GM21737 (cell line): ENCODE measurements around the gene LINC00237.
A peak's percentile ranks its signal among the peaks of the same experiment; 100 is the strongest.

Experiments
- ATAC-seq: cut with Tn5 transposase; IDR thresholded peaks from one replicate; pipeline ENCODE4 v1.9.1; 2021; ENCODE audit warnings: mild to moderate bottlenecking, moderate library complexity; ENCODE audit not compliant: unreplicated experiment

The LINC00237 gene

DNA sequence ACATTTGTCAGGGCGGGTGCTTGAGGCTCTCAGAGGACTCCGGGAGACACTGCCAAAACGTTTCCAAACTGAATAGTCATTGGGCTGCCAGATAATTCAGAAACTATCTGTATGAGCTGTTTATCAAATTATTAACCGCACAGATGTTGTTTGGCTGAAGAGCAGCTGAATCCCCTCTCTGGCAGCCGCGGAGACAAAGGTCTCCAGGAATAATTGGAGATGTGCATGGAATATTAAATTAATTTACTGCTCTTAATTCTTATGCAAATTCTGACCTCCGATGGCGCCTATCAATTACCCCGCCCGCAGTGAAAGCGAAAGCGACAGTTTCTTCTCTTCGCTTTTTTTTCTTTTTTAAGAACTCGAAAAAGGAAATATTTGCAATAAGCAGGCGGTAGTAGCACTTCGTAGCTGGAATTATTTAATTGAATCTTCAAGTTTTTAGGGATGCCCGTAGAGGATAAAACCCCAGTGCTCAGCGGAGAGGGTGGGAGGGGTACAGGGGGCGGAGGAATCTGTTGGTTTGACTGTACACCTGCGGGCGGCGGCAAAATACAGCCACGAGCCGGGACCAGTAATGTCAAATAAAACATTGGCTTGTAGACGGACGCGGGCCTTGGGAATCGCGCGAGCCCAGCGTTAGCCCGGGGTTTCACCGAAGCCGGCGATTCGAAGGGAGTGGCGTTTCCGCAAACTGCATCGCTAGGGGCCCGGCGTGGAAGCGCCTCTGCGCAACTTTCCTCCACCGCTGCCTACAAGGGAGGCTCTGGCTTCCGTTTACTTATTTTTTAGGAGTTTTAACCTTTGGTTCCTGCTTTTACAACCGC is 6.2 kb downstream of the LINC00237 start:
- peak; percentile 36 for ATAC-seq

DNA sequence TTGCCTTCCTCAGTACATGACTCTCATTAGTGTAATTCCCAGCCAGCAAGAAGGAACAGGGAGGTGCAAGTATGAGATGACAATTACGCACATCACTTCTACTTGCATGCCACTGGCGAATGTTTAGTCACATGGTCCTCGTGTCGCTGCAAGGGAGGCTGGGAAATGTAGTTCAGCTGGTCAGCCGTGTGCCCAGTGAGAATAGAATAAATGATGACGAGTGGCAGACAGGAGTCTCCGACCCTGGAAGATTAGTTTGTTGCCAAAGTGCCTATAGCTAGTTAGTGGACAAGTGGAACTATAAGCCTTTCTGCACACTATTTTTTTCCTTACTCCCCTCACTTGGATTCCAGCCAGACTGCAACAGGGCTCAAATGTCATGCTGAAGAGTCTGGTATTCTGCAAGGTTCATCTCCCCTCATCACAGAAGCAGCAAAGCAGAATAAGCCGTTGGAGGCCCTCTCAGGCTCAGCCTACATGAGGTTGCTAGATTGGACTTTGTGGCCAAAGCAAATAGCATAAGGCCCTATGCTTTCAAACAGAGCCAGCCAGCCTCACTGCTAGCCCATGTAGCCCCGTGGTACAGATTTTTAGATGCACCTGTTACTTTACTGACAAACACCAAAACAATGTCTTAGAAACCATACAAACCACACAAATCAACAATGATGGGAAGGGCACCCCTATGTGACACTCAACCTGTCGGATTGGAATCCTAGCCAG is 9.7 kb downstream of the LINC00237 start:
- ATAC-seq = no peak

DNA sequence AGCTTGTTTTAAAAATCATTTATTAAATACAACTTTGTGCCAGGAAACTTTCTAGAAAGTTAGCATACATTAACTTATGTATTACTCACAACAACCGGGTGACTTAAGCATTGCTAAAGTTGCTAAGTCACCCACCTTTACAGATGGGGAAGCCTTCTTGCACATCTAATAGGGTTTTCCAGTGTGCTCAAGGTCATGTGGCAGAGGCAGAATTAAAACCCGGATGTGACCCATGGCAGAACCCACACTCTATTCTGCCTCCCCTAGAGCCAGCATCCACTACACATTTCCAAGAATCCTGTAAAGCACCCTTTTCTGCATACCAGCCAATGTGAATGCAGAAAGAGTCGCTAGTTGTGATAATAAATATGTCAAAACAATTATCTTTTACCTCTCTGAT is 13.4 kb downstream of the LINC00237 start:
- ATAC-seq = no peak

DNA sequence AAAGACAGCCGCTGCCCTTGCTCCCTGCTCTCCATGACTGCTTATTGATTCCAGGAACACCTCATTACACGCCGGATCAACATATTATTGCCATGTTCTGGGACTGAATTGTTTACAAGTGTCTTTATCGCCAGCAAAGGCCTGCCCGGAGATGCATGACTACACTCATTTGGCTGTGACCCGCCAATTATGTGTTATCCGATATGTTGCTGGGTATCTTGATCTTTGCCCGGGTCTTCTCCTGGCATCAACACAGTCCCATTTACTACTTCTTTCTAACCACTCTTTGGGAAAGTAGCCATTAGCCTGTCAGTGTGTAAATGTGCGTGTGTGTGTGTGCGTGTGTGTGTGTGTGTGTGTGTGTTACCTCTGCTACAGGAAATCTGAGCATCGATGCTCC is 15.4 kb downstream of the LINC00237 start:
- ATAC-seq = no peak

DNA sequence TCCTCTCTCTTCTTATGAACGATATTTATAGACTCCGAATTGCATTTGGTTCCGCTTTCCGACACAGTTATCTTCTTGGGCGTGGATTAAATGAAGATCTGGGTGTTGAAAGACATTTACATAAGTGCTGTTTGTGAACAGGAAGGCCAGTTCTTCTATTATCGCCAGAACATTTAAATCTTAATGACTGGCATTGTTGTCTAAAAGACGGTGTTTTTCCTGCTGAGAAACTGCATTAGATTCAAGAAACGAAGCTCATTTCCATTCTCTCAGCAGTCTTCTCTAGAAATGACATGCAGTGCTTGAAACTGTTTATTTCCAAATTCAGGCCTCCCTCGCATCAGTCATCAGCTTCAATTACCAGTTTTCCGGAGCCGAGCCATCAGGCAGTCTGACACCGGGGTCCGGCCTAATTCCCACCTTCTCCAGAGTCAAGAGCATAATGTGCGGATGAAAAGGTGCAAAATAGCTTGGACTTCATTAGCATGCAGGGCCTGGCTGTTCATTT is 16.0 kb downstream of the LINC00237 start:
- no peak for ATAC-seq

DNA sequence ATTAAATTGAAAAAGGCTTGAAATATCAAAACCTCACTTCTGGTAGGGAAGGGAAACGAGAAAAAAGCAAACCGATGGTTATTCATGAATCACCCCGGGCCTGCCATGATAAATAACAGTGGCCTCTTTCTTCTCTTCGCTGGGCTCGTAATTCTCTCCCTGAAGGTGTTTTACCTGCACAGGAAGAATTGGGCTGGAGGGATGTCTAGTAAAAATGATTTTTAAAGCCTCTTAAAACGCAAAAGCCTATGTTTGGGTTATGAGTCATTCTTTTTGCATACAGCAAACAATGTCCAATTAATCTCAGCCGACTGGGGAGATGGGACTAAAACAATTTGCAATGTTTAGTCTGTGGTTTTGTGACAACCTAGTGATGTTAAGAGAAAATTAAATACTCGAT is 16.8 kb downstream of the LINC00237 start:
- no peak for ATAC-seq

DNA sequence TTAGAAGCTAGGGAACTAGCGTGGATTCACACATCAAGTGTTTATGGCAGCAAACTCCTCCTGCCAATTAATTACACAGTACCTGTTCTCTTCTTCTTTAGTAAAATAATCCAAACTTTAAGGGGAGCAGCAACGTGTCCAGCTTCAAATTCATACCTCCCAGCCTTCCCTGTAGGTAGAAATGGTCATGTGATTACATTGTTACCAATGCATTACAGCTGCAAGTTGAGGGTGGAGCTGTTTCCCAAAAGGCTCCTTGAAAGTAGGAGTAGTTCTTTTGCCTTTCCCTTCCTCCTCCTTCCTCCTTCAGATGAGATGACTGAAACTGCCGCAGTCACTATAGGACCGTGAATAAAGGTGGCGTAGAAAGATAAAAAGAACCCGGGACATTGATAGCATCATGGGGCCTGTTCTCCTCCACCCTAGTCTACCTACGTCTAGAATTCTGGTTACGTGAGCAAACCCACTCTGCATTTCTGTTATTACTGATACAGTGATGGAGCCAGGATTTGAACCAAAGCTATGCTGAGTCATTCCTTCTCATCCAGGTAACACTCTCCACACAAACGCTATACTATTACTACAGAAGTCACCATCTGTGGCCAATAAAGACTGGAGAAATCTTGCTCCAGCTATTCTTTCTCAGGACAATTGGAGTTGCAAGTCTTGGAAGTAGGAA is 18.2 kb downstream of the LINC00237 start:
- ATAC-seq = no peak

DNA sequence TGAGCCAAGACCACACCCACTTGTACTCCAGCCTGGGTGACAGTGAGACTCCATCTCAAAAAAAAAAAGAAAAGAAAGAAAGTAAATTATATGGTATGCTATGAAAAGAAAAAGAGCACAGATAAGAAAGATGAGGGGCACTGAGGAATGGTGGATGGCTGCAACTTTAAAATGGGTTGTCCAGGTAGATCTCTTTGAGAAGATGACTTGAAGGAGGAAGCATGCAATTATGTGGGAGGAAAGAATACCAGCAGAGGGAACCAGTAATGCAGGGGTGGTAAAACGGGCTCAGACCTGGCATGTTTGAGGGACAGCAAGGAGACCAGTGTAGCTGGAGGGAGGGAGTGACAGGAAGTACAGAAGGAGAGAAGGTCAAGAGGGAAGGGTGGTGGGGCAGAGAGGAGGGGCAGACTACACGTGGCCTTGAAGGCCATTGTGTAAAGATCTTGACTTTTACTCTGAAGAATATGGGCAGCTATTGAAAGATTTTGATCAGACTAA is 22.3 kb downstream of the LINC00237 start:
- no peak for ATAC-seq

DNA sequence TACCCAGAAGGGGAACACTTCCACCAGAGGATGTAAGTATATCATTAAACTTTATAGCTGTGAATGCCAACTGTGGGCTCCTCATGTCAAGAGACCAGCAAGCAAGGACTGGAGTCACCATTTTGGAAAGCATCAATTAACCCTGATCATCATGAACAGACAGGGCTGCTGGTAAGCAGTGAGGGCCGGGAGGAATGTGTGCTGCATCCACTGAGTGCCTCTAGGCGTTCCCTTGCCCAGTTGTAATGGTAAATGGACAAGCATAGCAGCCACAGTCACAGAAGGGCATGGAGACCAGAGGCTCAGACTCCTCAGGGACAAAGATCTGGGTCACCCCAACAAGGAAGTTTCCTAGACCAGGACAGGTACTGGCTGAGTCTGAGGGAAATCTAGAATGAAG is 23.6 kb downstream of the LINC00237 start:
- no peak for ATAC-seq

DNA sequence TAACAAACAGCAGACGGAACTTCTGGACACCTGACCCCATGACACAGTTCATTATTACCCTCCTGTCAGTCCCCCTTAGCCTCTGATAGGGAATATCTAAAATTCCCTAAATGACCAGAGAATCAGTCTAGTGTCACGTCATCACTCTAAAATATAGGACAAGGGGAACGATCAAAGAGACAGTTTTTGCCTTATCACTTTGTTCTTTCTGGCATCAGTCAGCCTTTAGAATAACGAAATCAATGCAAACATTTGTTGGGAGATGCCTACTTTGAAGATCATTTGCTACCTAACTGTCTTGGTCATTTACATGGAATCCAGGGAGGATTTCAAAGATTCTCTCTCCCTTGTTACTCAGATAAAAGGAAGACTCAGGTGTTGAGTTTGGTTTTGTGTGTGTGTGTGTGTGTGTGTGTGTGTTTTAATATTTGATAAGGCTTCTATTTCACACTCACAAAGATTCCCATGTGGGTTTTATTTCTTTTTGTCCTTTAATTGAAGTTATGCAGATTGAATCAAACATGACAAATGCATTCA is 28.3 kb downstream of the LINC00237 start:
- no peak for ATAC-seq

DNA sequence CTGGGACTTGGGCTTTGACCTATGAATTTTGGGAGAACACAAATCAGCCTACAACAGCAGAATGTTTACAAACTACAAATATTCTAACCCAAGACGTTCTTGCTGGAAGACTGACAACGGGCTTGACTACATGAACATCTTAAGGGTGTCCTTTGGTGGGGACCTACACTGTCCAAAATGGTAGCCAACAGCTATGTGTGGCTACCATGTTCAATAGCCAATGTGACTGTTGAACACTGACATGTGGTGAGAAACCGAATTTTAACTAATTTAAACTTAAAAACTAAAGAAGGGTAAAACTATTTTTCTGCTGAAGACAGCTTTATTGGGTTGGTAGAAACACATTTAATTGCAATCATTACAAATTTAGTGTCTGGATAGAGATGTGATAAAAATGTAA is 30.1 kb downstream of the LINC00237 start:
- ATAC-seq = no peak

DNA sequence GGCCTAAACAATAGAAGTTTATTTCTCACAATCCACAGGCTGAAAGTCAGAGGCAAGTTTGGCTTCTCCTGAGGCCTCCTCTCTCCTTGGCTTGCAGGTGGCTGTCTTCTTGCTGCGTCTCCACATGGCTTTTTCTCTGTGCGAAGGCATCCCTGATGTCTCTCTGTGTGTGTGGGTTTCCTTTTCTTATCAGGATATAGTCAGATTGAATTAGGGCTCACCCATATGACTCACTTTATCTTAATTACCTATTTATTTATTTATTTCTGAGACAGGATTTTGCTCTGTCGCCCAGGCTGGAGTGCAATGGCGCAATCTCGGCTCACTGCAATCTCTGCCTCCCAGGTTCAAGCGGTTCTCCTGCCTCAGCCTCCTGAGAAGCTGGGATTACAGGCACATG is 30.7 kb downstream of the LINC00237 start:
- ATAC-seq = no peak

DNA sequence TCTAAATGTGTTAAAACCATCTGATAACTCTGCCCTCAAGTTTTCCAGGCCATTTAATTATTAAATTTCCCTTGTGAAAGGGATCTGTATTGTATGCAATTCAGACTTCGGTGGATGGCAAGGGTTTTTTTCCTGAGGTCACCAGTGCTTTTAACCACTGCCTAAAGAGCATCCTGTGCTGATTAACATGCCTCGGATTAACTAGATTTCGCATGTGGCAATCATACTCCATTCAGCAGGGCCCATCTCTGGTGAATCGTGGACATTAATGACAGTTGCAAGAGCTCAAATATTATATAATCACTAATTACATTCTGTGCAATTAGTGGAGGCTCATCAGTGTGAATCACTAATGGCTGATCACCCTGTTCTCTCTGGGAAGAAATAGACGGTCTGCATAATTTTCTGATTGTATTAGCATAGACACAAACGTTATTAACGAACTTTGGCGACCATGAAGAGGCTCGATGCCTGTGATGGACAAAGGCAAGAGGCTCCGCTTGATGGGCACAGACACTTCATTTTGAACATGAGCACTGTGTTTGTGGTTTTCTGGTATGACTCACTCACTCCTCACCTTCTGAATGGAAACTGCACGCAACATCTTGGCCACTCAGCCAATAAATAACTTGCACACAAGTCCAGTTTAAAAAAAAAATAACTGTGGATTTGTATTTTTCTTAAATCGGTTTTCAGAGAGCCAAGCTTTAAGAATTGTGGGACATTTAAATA is 31.4 kb downstream of the LINC00237 start:
- ATAC-seq = peak; percentile 94

DNA sequence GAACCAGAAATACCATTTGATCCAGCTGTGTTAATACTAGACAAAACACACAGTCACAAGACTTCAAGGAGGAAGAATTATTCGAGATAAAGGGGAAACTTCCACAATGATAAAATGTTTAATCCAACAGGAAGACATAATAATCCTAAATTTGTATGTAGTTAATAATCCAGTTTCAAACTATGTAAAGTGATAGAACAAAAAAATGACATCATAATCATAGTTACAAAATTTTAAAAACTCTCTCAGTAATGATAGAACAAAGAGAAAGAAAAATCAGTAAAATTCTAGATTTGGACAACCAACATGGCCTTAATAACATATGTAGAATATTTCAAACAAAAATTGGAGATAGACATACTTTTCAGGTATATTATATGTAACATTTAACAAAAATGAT is 38.9 kb downstream of the LINC00237 start:
- no peak for ATAC-seq

DNA sequence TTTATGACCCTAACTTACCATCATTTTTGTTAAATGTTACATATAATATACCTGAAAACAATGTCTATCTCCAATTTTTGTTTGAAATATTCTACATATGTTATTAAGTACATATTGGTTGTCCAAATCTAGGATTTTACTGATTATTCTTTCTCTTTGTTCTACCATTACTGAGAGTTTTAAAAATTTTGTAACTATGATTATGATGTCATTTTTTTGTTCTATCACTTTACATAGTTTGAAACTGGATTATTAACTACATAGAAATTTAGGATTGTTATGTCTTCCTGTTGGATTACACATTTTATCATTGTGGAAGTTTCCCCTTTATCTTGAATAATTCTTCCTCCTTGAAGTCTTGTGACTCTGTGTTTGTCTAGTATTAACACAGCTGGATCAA is 41.2 kb downstream of the LINC00237 start:
- ATAC-seq = no peak

DNA sequence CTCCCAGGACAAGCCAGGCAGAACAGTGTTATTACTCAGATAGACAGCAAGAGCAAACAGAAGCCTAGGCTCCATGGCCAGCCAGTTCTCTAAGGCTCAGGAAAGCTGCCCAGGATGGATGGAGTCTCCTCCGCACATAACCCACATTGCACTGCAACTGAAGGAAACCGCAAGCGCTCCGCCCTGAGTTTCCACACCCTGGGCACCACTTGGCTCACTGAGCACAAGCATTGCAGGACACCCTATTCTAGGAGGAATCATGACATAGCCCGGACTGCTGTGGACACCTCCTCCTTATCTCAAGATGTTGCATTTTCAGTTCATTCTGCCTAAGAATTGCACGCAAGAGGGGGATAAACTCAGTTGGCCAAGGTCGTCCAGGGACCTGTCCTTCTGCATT is 42.9 kb downstream of the LINC00237 start:
- ATAC-seq = no peak

DNA sequence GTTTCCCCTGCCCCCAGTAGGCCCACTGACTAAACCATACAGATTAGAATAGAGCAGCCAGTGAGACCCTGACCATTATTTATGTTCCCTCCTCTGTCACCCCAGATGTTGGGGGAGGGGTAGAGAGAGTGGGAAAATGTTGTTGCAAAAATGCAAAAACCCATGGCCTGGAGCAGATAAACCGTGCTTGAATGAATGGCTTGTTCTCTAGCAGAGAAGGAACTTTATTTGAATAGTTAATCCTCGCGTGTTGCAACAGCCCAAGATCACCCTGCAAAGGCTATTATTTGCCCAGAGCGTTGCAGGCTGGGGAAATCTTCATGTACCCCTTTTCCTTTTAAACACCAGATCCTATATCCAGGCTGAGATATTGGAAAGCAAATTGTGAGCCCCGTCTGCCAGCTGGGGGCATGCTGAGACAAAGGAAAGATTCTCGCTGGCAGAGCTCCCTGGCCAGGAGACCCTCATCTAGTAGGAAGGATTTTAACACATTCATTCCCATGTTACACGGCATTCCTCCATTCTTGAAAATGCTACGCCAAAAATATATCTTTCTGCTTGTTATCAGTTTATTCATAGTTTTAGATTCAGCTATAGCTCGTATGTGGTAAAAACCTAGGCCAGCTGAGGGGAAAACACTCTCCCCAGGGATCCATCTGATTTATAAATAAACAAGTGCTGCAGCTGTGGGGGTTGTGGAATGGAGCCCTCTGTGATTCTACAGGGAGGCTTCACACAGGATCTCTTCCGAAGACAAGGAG is 53.0 kb downstream of the LINC00237 start:
- ATAC-seq = no peak

DNA sequence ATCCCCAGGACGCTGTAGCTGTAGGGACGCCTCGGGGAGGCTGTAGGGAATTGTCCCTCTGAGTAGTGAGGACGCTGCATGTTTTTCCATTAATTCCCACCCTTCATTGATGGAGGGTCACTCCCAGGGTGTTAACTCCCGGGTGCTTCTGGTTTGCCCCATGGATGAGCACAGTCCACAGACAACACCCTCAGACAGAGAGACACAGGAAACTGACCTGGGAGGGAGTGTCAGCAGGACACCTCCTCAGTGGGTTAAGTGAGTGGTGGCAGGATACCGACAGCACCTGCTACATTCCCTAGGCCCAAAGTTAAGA is 53.5 kb downstream of the LINC00237 start:
- no peak for ATAC-seq

DNA sequence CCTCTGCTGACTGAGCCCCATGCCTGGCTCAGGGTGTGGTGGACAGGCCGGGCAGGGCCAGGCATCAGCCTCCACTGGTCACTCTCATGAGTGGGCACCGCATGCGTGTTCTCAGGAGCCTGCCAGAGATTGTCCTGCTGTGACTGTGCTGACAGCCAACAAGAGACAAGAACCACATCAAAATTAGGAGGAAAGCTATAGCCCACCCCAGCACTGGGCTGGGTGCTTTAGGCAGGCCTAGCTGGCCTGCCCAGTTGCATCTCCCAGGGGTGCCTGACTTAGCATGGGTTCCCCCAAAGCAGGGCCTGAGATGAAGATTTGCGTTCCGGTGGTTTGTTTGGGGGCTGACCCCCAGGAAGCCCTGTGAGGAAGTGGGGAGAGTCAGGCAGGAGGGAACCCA is 53.9 kb downstream of the LINC00237 start:
- no peak for ATAC-seq

DNA sequence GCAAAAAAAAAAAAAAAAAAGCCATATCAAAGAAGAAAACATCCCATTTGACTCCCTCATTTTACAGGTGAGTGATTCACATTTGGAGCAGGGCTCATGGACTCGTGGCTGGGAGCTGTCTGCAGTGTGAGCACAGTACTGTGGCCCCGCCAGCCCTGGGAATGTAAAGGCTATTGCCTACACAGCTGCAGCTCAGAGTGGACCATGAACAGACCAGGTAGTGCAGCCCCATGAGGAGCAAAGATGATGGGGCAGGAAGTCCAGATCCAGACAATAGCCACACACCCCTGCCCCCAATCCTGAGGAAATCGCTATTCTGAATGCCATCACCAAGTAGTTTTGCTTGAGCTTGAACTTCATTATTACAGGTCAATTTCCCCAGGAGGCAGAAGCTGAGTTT is 55.4 kb downstream of the LINC00237 start:
- no peak for ATAC-seq
